Measurements from ENCODE around the gene SMURF2.
"Not testable (repeated sequence)": the region's sequence is repeated elsewhere in the genome, so short reads cannot be mapped to it uniquely, and the experiment has no call there.

SMURF2 gene

GRCh38 chr17:64664299-64664981, 2.3 kb upstream of the SMURF2 start:
- DNase-seq = not testable (repeated sequence)

GRCh38 chr17:64663836-64664235, 1.7 kb upstream of the SMURF2 start:
- not testable (repeated sequence) for DNase-seq

GRCh38 chr17:64662774-64663367, 764 bp upstream of the SMURF2 start:
- no peak for DNase-seq

- peak; percentile 69 for DNase-seq
These were observed 456 bp downstream of the SMURF2 start for GRCh38 chr17:64661726-64661975.

- DNase-seq = not testable (repeated sequence)
These were observed 955 bp downstream of the SMURF2 start for GRCh38 chr17:64660978-64661725.

- DNase-seq = peak; percentile 25
These were observed 1.7 kb downstream of the SMURF2 start for GRCh38 chr17:64660195-64660977.

GRCh38 chr17:64658931-64659330, 3.2 kb downstream of the SMURF2 start:
- no peak for DNase-seq

- no peak for DNase-seq
These were observed 4.4 kb downstream of the SMURF2 start for GRCh38 chr17:64657610-64658125.

- DNase-seq = no peak
These were observed 6.4 kb downstream of the SMURF2 start for GRCh38 chr17:64655704-64656103.

- no peak for DNase-seq
These were observed 8.1 kb downstream of the SMURF2 start for GRCh38 chr17:64653985-64654355.

- DNase-seq = no peak
These were observed 8.7 kb downstream of the SMURF2 start for GRCh38 chr17:64653325-64653984.

GRCh38 chr17:64651889-64652288, 10.2 kb downstream of the SMURF2 start:
- DNase-seq = no peak

- DNase-seq = no peak
These were observed 13.9 kb downstream of the SMURF2 start for GRCh38 chr17:64648234-64648633.

GRCh38 chr17:64647817-64648216, 14.3 kb downstream of the SMURF2 start:
- DNase-seq = no peak

- no peak for DNase-seq
These were observed 22.6 kb downstream of the SMURF2 start for GRCh38 chr17:64639516-64639915.

- no peak for DNase-seq
These were observed 23.4 kb downstream of the SMURF2 start for GRCh38 chr17:64638552-64639203.

GRCh38 chr17:64635647-64636305, 26.3 kb downstream of the SMURF2 start:
- no peak for DNase-seq

- no peak for DNase-seq
These were observed 27.9 kb downstream of the SMURF2 start for GRCh38 chr17:64634218-64634617.

- no peak for DNase-seq
These were observed 29.5 kb downstream of the SMURF2 start for GRCh38 chr17:64632606-64633005.

GRCh38 chr17:64632194-64632593, 29.9 kb downstream of the SMURF2 start:
- DNase-seq = no peak

Measured in eye (tissue), 1 donor.